Astrocyte of the cerebellum (primary cell): ENCODE data around the gene ABRAXAS1.
"Not testable (repeated sequence)": the region's sequence is repeated elsewhere in the genome, so short reads cannot be mapped to it uniquely, and the experiment has no call there.

ENCODE experiments used
- DNase-seq: peaks from one replicate; pipeline ENCODE4 v3.0.0-alpha.2; 2011; ENCODE audit warnings: low read depth
- H3K4me3 ChIP-seq: 2 replicates; pipeline ENCODE4 v1.5.1; 2011; ENCODE audit warnings: mild to moderate bottlenecking, low read depth, low read length, moderate library complexity
- CTCF ChIP-seq: IDR thresholded peaks from 2 replicates; pipeline ENCODE4 v1.5.1; 2012; ENCODE audit warnings: low read length, low read depth, moderate library complexity, mild to moderate bottlenecking; ENCODE audit errors: missing control alignments
- in situ Hi-C: cut with HindIII; loops from 2 replicates; pipeline ENCODE4 v1.10.0; 2017; ENCODE audit warnings: low sequenced_read_pairs

Gene ABRAXAS1

GRCh38 chr4:83484500-83485461 lies at the start of gene ABRAXAS1:
Gene ABRAXAS1, minus strand, starts transcription at chr4:83485100. Its CDS starts 28 bp downstream, at chr4:83485072.
- in situ Hi-C loops: no loop called here
- DNase-seq: peak; percentile 77
- TF ChIP-seq CTCF: no peak
- peak within 1 kb of the TSS; percentile 89 for H3K4me3 ChIP-seq

GRCh38 chr4:83527671-83528070 lies 42.8 kb upstream of the ABRAXAS1 start:
- no peak overlapping the region for H3K4me3 ChIP-seq
- DNase-seq: no peak
- no peak for TF ChIP-seq CTCF
- in situ Hi-C loops: no loop called here

DNA sequence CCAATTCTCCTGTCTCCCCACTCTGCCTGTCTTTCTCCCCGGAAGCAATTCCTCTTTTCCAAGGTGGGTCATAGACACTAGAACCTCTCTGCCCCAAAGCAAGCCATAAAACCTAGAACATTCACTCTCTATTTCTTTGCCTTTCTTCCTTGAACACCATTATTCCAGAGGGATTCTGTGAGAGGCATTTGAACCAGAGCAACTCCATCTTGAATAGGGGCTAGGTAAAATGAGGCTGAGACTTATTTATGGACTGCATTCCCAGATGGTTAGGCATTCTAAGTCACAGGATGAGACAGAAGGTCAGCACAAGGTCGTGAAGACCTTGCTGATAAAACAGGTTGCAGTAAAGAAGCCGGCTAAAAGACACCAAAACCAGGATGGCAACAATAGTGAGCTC lies 37.3 kb upstream of the ABRAXAS1 start:
- TF ChIP-seq CTCF: no peak
- in situ Hi-C loops: no loop called here
- no peak for DNase-seq

GRCh38 chr4:83516042-83516772 lies 31.3 kb upstream of the ABRAXAS1 start:
- no peak overlapping the region for H3K4me3 ChIP-seq
- in situ Hi-C loops: no loop called here
- peak; percentile 55 for DNase-seq
- TF ChIP-seq CTCF: no peak

More for the DNA sequence above, 37.3 kb upstream of the ABRAXAS1 start:
- no peak overlapping the region for H3K4me3 ChIP-seq

GRCh38 chr4:83510442-83510841 lies 25.5 kb upstream of the ABRAXAS1 start:
- DNase-seq: no peak
- in situ Hi-C loops: no loop called here
- TF ChIP-seq CTCF: no peak
- no peak overlapping the region for H3K4me3 ChIP-seq

GRCh38 chr4:83509156-83509585 lies 24.3 kb upstream of the ABRAXAS1 start:
- DNase-seq, H3K4me3 ChIP-seq, in situ Hi-C loops: not testable (repeated sequence)
- TF ChIP-seq CTCF: peak; percentile 69
